Right cardiac atrium (tissue), 5 donors: ENCODE results near the gene C11orf68. TPM values are rescaled to one million over a fixed set of nuclear protein-coding genes. Genes with fewer than 3 reads are reported as not detected.
"Not testable (repeated sequence)": the region's sequence is repeated elsewhere in the genome, so short reads cannot be mapped to it uniquely, and the experiment has no call there.

ENCODE experiments used
- ATAC-seq, 2 donors: fragments of 200-7000 bp; cut with Tn5 transposase; one replicate each; pipeline versions ENCODE4 v1.8.0 to v1.9.1; 2020; ENCODE audit warnings: moderate library complexity in 2 of 2, mild to moderate bottlenecking in 1 of 2
- DNase-seq, 3 donors: peaks; one replicate each; pipeline ENCODE4 v3.0.0-alpha.2; 2020
- H3K27ac ChIP-seq: one replicate; pipeline ENCODE4 v1.5.1; 2013; ENCODE audit warnings: mild to moderate bottlenecking, low read length, control low read depth, moderate library complexity
- H3K27me3 ChIP-seq: one replicate; pipeline ENCODE4 v1.6.1; 2013; ENCODE audit not compliant: control insufficient read depth, insufficient read depth
- H3K4me1 ChIP-seq: one replicate; pipeline ENCODE4 v1.6.1; 2013; ENCODE audit warnings: low read length; ENCODE audit not compliant: control insufficient read depth, insufficient read depth
- H3K4me3 ChIP-seq: one replicate; pipeline ENCODE4 v1.5.1; 2013; ENCODE audit warnings: low read length, control low read depth
- H3K9me3 ChIP-seq: one replicate; pipeline ENCODE4 v1.6.1; 2013; ENCODE audit warnings: low read length; ENCODE audit not compliant: control insufficient read depth
- WGBS: extraction: QIAGEN DNeasy Blood & Tissue Kit; methylation state at CpG from one replicate; pipeline ENCODE4 v1.1.7; 2013; 5-methylcytosine and 5-hydroxymethylcytosine counted together
- intact Hi-C, 4 donors: fragments of 100-400 bp; cut with DNase I; formaldehyde crosslinking; loops; one replicate each; pipeline versions ENCODE4 v1.11.0 to v1.14.0; 2022 to 2023
- polyA plus RNA-seq: library from polyadenylated mRNA; stranded (reverse); fragments of 200-250 nt; gene quantifications from one replicate; pipeline ENCODE4 v1.2.3, GENCODE V29; 2013
- total RNA-seq, 4 donors: library from RNA; stranded (reverse); fragmentation: NEBNext Ultra II Directional; extraction: Animal tissue kit (Norgen Biotek cat#: 25700); gene quantifications; one replicate each; pipeline ENCODE4 v1.2.1, GENCODE V29; 2021
- donor health status: healthy with polysubstance abuse.
- donor health status: DM: no; HTN: yes; CAD: no.
- donor health status: DM: no; HTN: no; CAD: no.
- donor health status: DM: no; HTN: yes; CAD: no; lungs with severe emphysema.
- donor health status: DM: yes; HTN: yes; CAD: no.

The C11orf68 gene
- total and polyA plus RNA-seq, 5 donors = 31.1 to 41.8 (median 39.6) TPM

GRCh38 chr11:65898656-65899355, 20.1 kb downstream of the C11orf68 start:
- DNase-seq (no peak), ATAC-seq (no peak)
- H3K27me3 ChIP-seq = no peaks in the 10 kb centered on the region
- H3K4me3 ChIP-seq = peak overlapping the region; percentile 49
- intact Hi-C loops = no loop called here
- H3K4me1 ChIP-seq = no peaks in the 10 kb centered on the region
- no peaks in the 10 kb centered on the region for H3K9me3 ChIP-seq
- 28% methylated on average over 28 of the region's 28 CpGs for WGBS
- no peak overlapping the region for H3K27ac ChIP-seq

- intact Hi-C loops = no loop called here
- Histone ChIP-seq H3K27me3 (no peaks in the 10 kb centered on the region), H3K27ac (no peak overlapping the region), H3K4me3 (no peak overlapping the region), H3K4me1 (peaks cover 3% of the 10 kb centered on the region), H3K9me3 (no peaks in the 10 kb centered on the region)
- ATAC-seq (no peak), DNase-seq (no peak)
- WGBS = 96% methylated on average over 4 of the region's 4 CpGs
These were observed 21.8 kb downstream of the C11orf68 start for GRCh38 chr11:65897020-65897471.

- H3K9me3 ChIP-seq = no peaks in the 10 kb centered on the region
- ATAC-seq = no peak
- 93% methylated on average over 14 of the region's 14 CpGs for WGBS
- peaks cover 3% of the 10 kb centered on the region for H3K4me1 ChIP-seq
- intact Hi-C loops = no loop called here
- H3K27ac ChIP-seq = no peak overlapping the region
- no peak overlapping the region for H3K4me3 ChIP-seq
- H3K27me3 ChIP-seq = no peaks in the 10 kb centered on the region
- peak in 2 of 3 donors; percentile 52 to 57 for DNase-seq
These were observed 22.5 kb downstream of the C11orf68 start for GRCh38 chr11:65896034-65896999.

- ATAC-seq (no peak), DNase-seq (peak in 1 of 3 donors; percentile 6)
- peaks cover 3% of the 10 kb centered on the region for H3K4me1 ChIP-seq
- intact Hi-C loops = no loop called here
- H3K9me3 ChIP-seq = no peaks in the 10 kb centered on the region
- no peak overlapping the region for H3K4me3 ChIP-seq
- no peak overlapping the region for H3K27ac ChIP-seq
- WGBS = 94% methylated on average over 5 of the region's 5 CpGs
- H3K27me3 ChIP-seq = no peaks in the 10 kb centered on the region
These were observed 23.3 kb downstream of the C11orf68 start for GRCh38 chr11:65895482-65895981.

- peak overlapping the region; percentile 78 for H3K27ac ChIP-seq
- H3K4me3 ChIP-seq = no peak overlapping the region
- intact Hi-C loops = no loop called here
- no peaks in the 10 kb centered on the region for H3K9me3 ChIP-seq
- peak; percentile 54 to 83 (median 81) for DNase-seq
- peak in 1 of 2 donors; percentile 2 for ATAC-seq
- peaks cover 7% of the 10 kb centered on the region for H3K4me1 ChIP-seq
- no peaks in the 10 kb centered on the region for H3K27me3 ChIP-seq
- 61% methylated on average over 16 of the region's 16 CpGs for WGBS
These were observed 24.7 kb downstream of the C11orf68 start for GRCh38 chr11:65894034-65894591.

GRCh38 chr11:65892661-65893317, 26.1 kb downstream of the C11orf68 start:
- Histone ChIP-seq H3K27ac (peak overlapping the region; percentile 52), H3K9me3 (no peaks in the 10 kb centered on the region), H3K4me1 (peaks cover 7% of the 10 kb centered on the region), H3K27me3 (no peaks in the 10 kb centered on the region), H3K4me3 (no peak overlapping the region)
- ATAC-seq (no peak), DNase-seq (peak in 1 of 3 donors; percentile 60)
- intact Hi-C loops = no loop called here
- 64% methylated on average over 10 of the region's 10 CpGs for WGBS

GRCh38 chr11:65892137-65892540, 26.7 kb downstream of the C11orf68 start:
- intact Hi-C loops, H3K9me3 ChIP-seq, ATAC-seq, H3K4me1 ChIP-seq, H3K27me3 ChIP-seq: not testable (repeated sequence)
- 39% methylated on average over 5 of the region's 5 CpGs for WGBS
- peak in 2 of 3 donors; percentile 50 to 61 for DNase-seq
- H3K27ac ChIP-seq = peak overlapping the region; percentile 98
- peak overlapping the region; percentile 61 for H3K4me3 ChIP-seq

GRCh38 chr11:65891219-65892136, 27.4 kb downstream of the C11orf68 start:
- WGBS = under 1% methylated on average over 57 of the region's 57 CpGs
- DNase-seq = peak; percentile 69 to 88 (median 85)
- intact Hi-C loops = no loop called here

GRCh38 chr11:65890324-65891218, 28.3 kb downstream of the C11orf68 start, which contains the start of gene CCDC85B:
CCDC85B (plus strand) TSS chr11:65890673; CDS start chr11:65890784, 111 bp downstream.
- no peaks in the 10 kb centered on the region for H3K27me3 ChIP-seq
- peak within 1 kb of the TSS; percentile 98 for H3K27ac ChIP-seq
- ATAC-seq (peak; percentile 80 to 83), DNase-seq (peak; percentile 99 to 100 (median 100))
- H3K4me1 ChIP-seq = peaks cover 7% of the 10 kb centered on the region
- intact Hi-C loops = no loop called here
- H3K9me3 ChIP-seq = no peaks in the 10 kb centered on the region
- WGBS = under 1% methylated on average over 94 of the region's 94 CpGs
- peak within 1 kb of the TSS; percentile 61 for H3K4me3 ChIP-seq

More at GRCh38 chr11:65891219-65892136, 27.4 kb downstream of the C11orf68 start:
- Histone ChIP-seq H3K27me3 (no peaks in the 10 kb centered on the region), H3K27ac (peak overlapping the region; percentile 98), H3K9me3 (no peaks in the 10 kb centered on the region), H3K4me3 (peak overlapping the region; percentile 61), H3K4me1 (peaks cover 7% of the 10 kb centered on the region)
- ATAC-seq = peak; percentile 1 to 37
